GM12878 (cell line): Measurements from ENCODE around the gene ZDHHC11B. TPM values are rescaled to one million over a fixed set of nuclear protein-coding genes. Genes with fewer than 3 reads are reported as not detected.

ENCODE experiments used
- ATAC-seq: fragments of 200-7000 bp; cut with Tn5 transposase; 3 replicates; pipeline ENCODE4 v1.9.1; 2020; ENCODE audit warnings: mild to moderate bottlenecking, moderate library complexity
- BruUV-seq: library from RNA; stranded (reverse); fragments of 400-500 nt; replicated peaks from 2 replicates; lab custom pipeline; 2021; lab: Mats Ljungman, UMichigan
- CTCF ChIA-PET: fragments of 300-600 bp; sonication (Branson Sonifier 250); formaldehyde crosslinking; extraction: SDS; loops from one replicate; lab custom pipeline; 2021; ENCODE audit warnings: inconsistent platforms; lab: Yijun Ruan, JAX
- POLR2A ChIA-PET: fragments of 350-600 bp; formaldehyde crosslinking; extraction: SDS; loops from one replicate; lab custom pipeline; 2021; ENCODE audit warnings: inconsistent platforms; lab: Charles Lee
- RAD21 ChIA-PET: fragments of 300-600 bp; sonication (Branson Sonifier 250); formaldehyde crosslinking; loops from one replicate; lab custom pipeline; 2023; ENCODE audit warnings: antibody characterized with exemption; ENCODE audit not compliant: unreplicated experiment; lab: Charles Lee
- SMC1A ChIA-PET: fragments of 300-600 bp; sonication (Branson Sonifier 250); formaldehyde crosslinking; loops from one replicate; lab custom pipeline; 2023; ENCODE audit not compliant: unreplicated experiment, uncharacterized antibody; lab: Charles Lee
- DNase-seq: peaks from one replicate; pipeline ENCODE4 v3.0.0-alpha.2; 2011; ENCODE audit warnings: low read depth, low spot score
- FAIRE-seq: peaks from 3 replicates; lab custom pipeline; 2011; peaks lifted over from hg19 to GRCh38; lab: Jason Lieb, UNC
- H2AFZ ChIP-seq: 2 replicates; pipeline ENCODE4 v1.6.0; 2011; ENCODE audit warnings: low read depth, low read length, control low read depth; ENCODE audit not compliant: control insufficient read depth
- H3K27ac ChIP-seq: 2 replicates; pipeline ENCODE4 v1.5.1; 2011; ENCODE audit warnings: control low read depth; ENCODE audit not compliant: control insufficient read depth, insufficient read depth
- H3K27me3 ChIP-seq, 2 experiments: replicated peaks in 1 of 2; 2 replicates each; pipeline versions ENCODE4 v1.6.0 to v1.6.1; 2011; ENCODE audit warnings: low read length in 1 of 2; ENCODE audit not compliant: control insufficient read depth in 2 of 2, insufficient read depth in 2 of 2
- H3K36me3 ChIP-seq, 2 experiments: 2 replicates each; pipeline ENCODE4 v1.5.1; 2011; ENCODE audit warnings: low read length in 1 of 2; ENCODE audit not compliant: control insufficient read depth in 2 of 2, insufficient read depth in 2 of 2
- H3K4me1 ChIP-seq: 2 replicates; pipeline ENCODE4 v1.6.1; 2011; ENCODE audit warnings: mild to moderate bottlenecking, low read length, moderate library complexity, mixed read lengths; ENCODE audit not compliant: control insufficient read depth, insufficient read depth
- H3K4me2 ChIP-seq: 2 replicates; pipeline ENCODE4 v1.6.0; 2011; ENCODE audit warnings: control low read depth; ENCODE audit not compliant: control insufficient read depth, insufficient read depth
- H3K4me3 ChIP-seq: fragments of 200-600 bp; sonication (generic); 2 replicates; pipeline ENCODE4 v1.5.1; 2016
- H3K79me2 ChIP-seq: 2 replicates; pipeline ENCODE4 v1.6.0; 2011; ENCODE audit warnings: low read length; ENCODE audit not compliant: control insufficient read depth, insufficient read depth
- H3K9ac ChIP-seq: 2 replicates; pipeline ENCODE4 v1.8.0; 2011; ENCODE audit warnings: low read length, control low read depth, mixed read lengths; ENCODE audit not compliant: control insufficient read depth, insufficient read depth
- H3K9me3 ChIP-seq: replicated peaks from 3 replicates; pipeline ENCODE4 v1.5.1; 2011; ENCODE audit warnings: mild to moderate bottlenecking, low read length; ENCODE audit not compliant: control insufficient read depth, insufficient read depth
- H4K20me1 ChIP-seq: 2 replicates; pipeline ENCODE4 v1.6.0; 2011; ENCODE audit not compliant: control insufficient read depth, insufficient read depth
- CHD4 ChIP-seq: fragments of 200-600 bp; sonication (generic); IDR thresholded peaks from 2 replicates; pipeline ENCODE4 v1.6.1; 2016; ENCODE audit warnings: mild to moderate bottlenecking
- CREB1 ChIP-seq: IDR thresholded peaks from 2 replicates; pipeline ENCODE4 v1.6.1; 2012; ENCODE audit warnings: low read depth, mild to moderate bottlenecking, inconsistent platforms
- CTCF ChIP-seq, 3 experiments: IDR thresholded peaks in 2 of 3; conservative IDR thresholded peaks in 1 of 3; 2 replicates each; pipeline ENCODE4 v1.5.1; 2011; ENCODE audit warnings: low read depth in 3 of 3, low read length in 3 of 3, mild to moderate bottlenecking in 3 of 3, control low read depth in 2 of 3, moderate library complexity in 2 of 3, inconsistent platforms in 1 of 3, mixed read lengths in 1 of 3; ENCODE audit not compliant: control insufficient read depth in 2 of 3, insufficient read depth in 1 of 3; ENCODE audit errors: extremely low read depth in 1 of 3
- EGR1 ChIP-seq, 2 experiments: IDR thresholded peaks; 1 replicate in 1 of 2; 2 replicates in 1 of 2; pipeline ENCODE4 v1.6.1; 2011 to 2012; ENCODE audit warnings: low read depth in 2 of 2, low read length in 2 of 2, borderline replicate concordance in 1 of 2, mild to moderate bottlenecking in 1 of 2, moderate library complexity in 1 of 2
- PAX5 ChIP-seq: IDR thresholded peaks from 2 replicates; pipeline ENCODE4 v1.6.1; 2011; ENCODE audit warnings: low read depth, low read length, borderline replicate concordance
- POU2F2 ChIP-seq: IDR thresholded peaks from 3 replicates; pipeline ENCODE4 v1.6.1; 2011; ENCODE audit warnings: low read depth, mild to moderate bottlenecking, low read length, borderline replicate concordance
- TAF1 ChIP-seq: IDR thresholded peaks from 2 replicates; pipeline ENCODE4 v1.6.1; 2011; ENCODE audit warnings: mild to moderate bottlenecking, low read depth, low read length, borderline replicate concordance
- WGBS: methylation state at CpG from one replicate; pipeline ENCODE4 v1.1.6; 2016; ENCODE audit warnings: low lambda C conversion rate; ENCODE audit not compliant: insufficient replicate concordance, insufficient coverage; ENCODE audit errors: missing lambda C conversion rate; 5-methylcytosine and 5-hydroxymethylcytosine counted together
- in situ Hi-C: fragments of 300-500 bp; cut with MboI; formaldehyde crosslinking; loops from 9 replicates; pipeline ENCODE4 v1.14.3; 2018; ENCODE audit warnings: mixed read lengths
- intact Hi-C: fragments of 100-400 bp; cut with micrococcal nuclease; formaldehyde crosslinking; loops from one replicate; pipeline ENCODE4 v1.14.2; 2022; ENCODE audit not compliant: unreplicated experiment
- polyA plus RNA-seq, 11 experiments: library from polyadenylated mRNA; depleted of rRNA in 4 of 11; unstranded in 6 of 11; stranded (reverse) in 5 of 11; fragments of >200 nt; fragmentation: Nextera tagmentation in 4 of 11; fragmentation: Illumina TruSeq in 1 of 11; extraction: Ambion mirVana in 4 of 11; extraction: Trizol in 1 of 11; gene quantifications; 1 replicate in 1 of 11; 2 replicates in 10 of 11; pipeline versions ENCODE4 v1.2.1 to v1.2.3, GENCODE V29; 2011 to 2016; ENCODE audit warnings: inconsistent platforms in 2 of 11, missing spikeins in 2 of 11, low read depth in 1 of 11
- total RNA-seq, 4 experiments: library from RNA; depleted of rRNA in 3 of 4; stranded (reverse); fragments of >200 nt in 3 of 4; fragmentation: Illumina TruSeq in 1 of 4; extraction: Trizol in 1 of 4; gene quantifications; 2 replicates each; pipeline versions ENCODE4 v1.2.1 to v1.2.3, GENCODE V29; 2013 to 2021
- TF ChIP-seq, protein P1 (sequence below): fragments of 150-350 bp; IDR thresholded peaks from 2 replicates; pipeline ENCODE4 v1.6.1; 2014; ENCODE audit warnings: mild to moderate bottlenecking, low read depth, low read length
- TF ChIP-seq, protein P2 (sequence below): fragments of 450-650 bp; IDR thresholded peaks from 2 replicates; pipeline ENCODE4 v1.6.1; 2018; ENCODE audit warnings: mild to moderate bottlenecking, low read depth, moderate library complexity; ENCODE audit not compliant: partially characterized antibody

ZDHHC11B gene
- total and polyA plus RNA-seq, 10 of the 15 experiments (the other 5 are each of a cell fraction or from before 2014, with no cell fraction given) = 0.01 to 0.10 (median 0.09) TPM; not detected in 7

GRCh38 chr5:763998-764781 lies 20.3 kb downstream of the ZDHHC11B start (continued):
- TF ChIP-seq TAF1 (no peak), CTCF (IDR thresholded peaks at IDR 0.05 in 2 of 3, conservative IDR thresholded peaks at IDR 0.05 in 1 of 3; ENCODE audit: control insufficient read depth in 2 of 3, extremely low read depth in 1 of 3, insufficient read depth in 1 of 3, low read depth in 3 of 3, low read length in 3 of 3) (no peak)

DNA sequence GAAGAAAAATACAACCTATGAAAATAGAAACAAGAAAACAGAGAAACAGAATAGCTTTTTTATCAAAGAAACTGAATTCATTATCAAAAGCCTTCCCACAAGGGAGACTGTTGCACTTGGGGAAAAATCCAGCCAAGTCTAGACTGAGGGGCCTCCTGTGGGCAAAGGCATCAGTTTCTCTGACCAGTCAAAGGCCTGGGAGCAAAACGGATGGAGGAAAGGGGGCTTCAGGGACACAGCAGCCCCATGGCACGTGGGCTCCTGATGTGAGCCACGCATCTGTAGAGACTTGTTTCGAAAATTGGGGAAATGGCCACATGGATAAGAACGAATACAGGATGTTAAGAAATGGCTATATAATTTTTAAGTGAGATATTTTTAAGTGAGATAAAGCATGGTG lies 21.1 kb downstream of the ZDHHC11B start:
- SMC1A ChIA-PET = no interaction called here
- RAD21 ChIA-PET = no interaction called here
- Histone ChIP-seq H3K27ac (no peak overlapping the region), H3K4me2 (no peak overlapping the region), H3K9me3 (no peaks in the 10 kb centered on the region; the same call in 2 of the 3 replicates), H3K4me1 (no peaks in the 10 kb centered on the region), H4K20me1 (no peaks in the 10 kb centered on the region), H2AFZ (no peak overlapping the region), H3K9ac (no peak overlapping the region), H3K4me3 (no peak overlapping the region), H3K79me2 (no peaks in the 10 kb centered on the region), H3K36me3 (no peaks in the 10 kb centered on the region), H3K27me3 (no peaks in the 10 kb centered on the region)
- POLR2A ChIA-PET = no interaction called here
- intact Hi-C loops (no loop called here), in situ Hi-C loops (no loop called here)
- CTCF ChIA-PET = no interaction called here
- DNase-seq (no peak), ATAC-seq (no peak), FAIRE-seq (no peak)
- no TSS peak for BruUV-seq
- 16% methylated on average over 5 of the region's 5 CpGs for WGBS
- TF ChIP-seq POU2F2 = no peak
- no peak for TF ChIP-seq CREB1
- TF ChIP-seq PAX5 = no peak
- TF ChIP-seq EGR1 (IDR thresholded peaks at IDR 0.05; ENCODE audit: borderline replicate concordance in 1 of 2, low read depth in 2 of 2, low read length in 2 of 2) = no peak
- TF ChIP-seq, protein P1, sequence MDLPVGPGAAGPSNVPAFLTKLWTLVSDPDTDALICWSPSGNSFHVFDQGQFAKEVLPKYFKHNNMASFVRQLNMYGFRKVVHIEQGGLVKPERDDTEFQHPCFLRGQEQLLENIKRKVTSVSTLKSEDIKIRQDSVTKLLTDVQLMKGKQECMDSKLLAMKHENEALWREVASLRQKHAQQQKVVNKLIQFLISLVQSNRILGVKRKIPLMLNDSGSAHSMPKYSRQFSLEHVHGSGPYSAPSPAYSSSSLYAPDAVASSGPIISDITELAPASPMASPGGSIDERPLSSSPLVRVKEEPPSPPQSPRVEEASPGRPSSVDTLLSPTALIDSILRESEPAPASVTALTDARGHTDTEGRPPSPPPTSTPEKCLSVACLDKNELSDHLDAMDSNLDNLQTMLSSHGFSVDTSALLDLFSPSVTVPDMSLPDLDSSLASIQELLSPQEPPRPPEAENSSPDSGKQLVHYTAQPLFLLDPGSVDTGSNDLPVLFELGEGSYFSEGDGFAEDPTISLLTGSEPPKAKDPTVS = no peak
- no peak for TF ChIP-seq CHD4
- TF ChIP-seq, protein P2, sequence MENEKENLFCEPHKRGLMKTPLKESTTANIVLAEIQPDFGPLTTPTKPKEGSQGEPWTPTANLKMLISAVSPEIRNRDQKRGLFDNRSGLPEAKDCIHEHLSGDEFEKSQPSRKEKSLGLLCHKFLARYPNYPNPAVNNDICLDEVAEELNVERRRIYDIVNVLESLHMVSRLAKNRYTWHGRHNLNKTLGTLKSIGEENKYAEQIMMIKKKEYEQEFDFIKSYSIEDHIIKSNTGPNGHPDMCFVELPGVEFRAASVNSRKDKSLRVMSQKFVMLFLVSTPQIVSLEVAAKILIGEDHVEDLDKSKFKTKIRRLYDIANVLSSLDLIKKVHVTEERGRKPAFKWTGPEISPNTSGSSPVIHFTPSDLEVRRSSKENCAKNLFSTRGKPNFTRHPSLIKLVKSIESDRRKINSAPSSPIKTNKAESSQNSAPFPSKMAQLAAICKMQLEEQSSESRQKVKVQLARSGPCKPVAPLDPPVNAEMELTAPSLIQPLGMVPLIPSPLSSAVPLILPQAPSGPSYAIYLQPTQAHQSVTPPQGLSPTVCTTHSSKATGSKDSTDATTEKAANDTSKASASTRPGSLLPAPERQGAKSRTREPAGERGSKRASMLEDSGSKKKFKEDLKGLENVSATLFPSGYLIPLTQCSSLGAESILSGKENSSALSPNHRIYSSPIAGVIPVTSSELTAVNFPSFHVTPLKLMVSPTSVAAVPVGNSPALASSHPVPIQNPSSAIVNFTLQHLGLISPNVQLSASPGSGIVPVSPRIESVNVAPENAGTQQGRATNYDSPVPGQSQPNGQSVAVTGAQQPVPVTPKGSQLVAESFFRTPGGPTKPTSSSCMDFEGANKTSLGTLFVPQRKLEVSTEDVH = no peak
